GM12875 (cell line): ENCODE results near the gene TNRC18.

Experiments used
- H3K4me3 ChIP-seq: one replicate; pipeline ENCODE4 v1.5.1; 2011; ENCODE audit warnings: low read depth, low read length, control low read depth
- TF ChIP-seq, protein P1 (sequence below): IDR thresholded peaks from 2 replicates; pipeline ENCODE4 v1.5.1; 2011; ENCODE audit warnings: low read depth, mild to moderate bottlenecking, control low read depth, inconsistent platforms, low read length, moderate library complexity, borderline replicate concordance; ENCODE audit not compliant: insufficient read depth

TNRC18 gene

DNA sequence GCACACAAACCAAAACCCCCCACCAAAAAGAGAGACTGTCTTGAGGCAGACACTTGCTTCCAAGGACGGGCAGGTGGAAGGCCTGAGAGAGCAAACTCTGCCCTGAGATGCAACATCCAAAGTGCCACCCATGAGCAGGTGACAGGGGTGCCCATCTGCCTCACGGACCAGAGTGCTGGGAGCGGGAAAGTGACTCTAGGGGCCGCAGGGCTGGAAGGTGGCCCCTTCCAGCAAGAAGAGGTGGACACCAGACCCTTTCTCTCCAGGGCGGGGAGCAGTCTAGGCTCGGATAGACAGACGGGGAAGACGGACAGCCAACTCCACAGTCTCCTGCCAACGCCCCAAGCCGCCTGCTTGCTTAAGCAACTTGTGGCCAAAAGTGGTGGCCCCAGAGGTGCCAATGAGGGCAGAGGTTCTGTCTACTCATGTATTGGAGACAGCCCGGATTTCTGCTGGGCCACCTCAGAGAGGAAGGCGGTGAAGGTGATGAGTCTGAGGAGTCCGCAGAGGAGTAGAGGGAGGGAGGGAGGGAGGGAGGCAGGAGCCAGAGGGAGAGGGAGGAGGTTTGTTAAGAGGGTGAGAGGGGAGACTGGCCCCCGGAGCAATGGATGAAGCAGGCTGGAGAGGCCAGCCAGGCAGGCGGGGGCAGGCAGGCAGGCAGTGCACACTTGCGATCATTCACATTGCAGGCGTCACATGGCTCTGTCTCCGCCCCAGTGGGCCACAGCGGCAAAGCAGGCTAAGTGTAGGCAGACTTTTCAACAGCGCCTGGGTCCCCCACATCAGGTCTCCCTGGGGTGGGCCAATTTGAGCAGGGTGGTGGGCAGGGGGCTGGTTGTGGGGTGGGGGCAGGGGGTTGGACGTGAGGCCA, 75.3 kb downstream of the TNRC18 start:
- no peak overlapping the region for H3K4me3 ChIP-seq
- TF ChIP-seq, protein P1, sequence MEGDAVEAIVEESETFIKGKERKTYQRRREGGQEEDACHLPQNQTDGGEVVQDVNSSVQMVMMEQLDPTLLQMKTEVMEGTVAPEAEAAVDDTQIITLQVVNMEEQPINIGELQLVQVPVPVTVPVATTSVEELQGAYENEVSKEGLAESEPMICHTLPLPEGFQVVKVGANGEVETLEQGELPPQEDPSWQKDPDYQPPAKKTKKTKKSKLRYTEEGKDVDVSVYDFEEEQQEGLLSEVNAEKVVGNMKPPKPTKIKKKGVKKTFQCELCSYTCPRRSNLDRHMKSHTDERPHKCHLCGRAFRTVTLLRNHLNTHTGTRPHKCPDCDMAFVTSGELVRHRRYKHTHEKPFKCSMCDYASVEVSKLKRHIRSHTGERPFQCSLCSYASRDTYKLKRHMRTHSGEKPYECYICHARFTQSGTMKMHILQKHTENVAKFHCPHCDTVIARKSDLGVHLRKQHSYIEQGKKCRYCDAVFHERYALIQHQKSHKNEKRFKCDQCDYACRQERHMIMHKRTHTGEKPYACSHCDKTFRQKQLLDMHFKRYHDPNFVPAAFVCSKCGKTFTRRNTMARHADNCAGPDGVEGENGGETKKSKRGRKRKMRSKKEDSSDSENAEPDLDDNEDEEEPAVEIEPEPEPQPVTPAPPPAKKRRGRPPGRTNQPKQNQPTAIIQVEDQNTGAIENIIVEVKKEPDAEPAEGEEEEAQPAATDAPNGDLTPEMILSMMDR = no peak

DNA sequence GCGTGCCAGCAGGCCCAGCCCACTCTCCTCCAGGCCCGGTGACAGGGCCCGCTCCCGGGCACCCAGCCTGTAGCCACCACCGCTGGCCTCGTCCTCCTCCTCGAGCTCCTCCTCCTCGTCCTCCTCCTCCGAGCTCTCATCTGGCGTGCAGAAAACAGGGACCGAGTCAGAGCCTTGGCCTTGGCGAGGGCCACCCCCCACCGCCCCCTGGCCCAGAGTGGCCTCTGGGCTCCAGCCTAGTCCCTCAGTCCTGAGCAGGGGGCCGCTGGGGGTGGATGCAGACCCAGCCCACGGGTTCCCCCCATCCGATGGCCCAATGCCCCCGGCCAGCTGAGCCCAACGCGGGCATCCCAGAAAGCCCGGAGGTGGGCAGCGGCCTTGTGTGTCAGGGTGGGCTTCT, 78.0 kb downstream of the TNRC18 start:
- TF ChIP-seq, protein P1 = no peak

DNA sequence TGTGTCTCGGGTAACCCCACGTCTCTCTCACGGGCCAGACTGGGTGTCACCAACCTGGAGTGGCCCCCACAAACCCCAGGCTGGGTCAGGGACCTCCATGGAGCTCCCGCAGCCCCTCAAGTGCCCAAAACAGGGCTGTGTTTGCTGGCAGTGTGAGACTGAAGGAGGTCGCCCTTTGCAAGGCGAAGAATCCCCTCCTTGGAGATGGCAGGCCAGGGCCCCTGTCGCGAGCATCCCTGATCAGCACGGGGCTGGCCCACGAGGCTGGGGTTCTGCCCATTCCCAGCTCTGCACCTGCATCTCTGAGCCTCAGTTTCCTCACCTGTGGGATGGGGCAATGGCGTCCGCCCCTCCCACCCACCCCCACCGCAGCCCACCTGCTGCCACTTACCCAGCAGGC, 78.5 kb downstream of the TNRC18 start:
- TF ChIP-seq, protein P1 = no peak

More for the DNA sequence above, 78.0 kb downstream of the TNRC18 start:
- no peak overlapping the region for H3K4me3 ChIP-seq

DNA sequence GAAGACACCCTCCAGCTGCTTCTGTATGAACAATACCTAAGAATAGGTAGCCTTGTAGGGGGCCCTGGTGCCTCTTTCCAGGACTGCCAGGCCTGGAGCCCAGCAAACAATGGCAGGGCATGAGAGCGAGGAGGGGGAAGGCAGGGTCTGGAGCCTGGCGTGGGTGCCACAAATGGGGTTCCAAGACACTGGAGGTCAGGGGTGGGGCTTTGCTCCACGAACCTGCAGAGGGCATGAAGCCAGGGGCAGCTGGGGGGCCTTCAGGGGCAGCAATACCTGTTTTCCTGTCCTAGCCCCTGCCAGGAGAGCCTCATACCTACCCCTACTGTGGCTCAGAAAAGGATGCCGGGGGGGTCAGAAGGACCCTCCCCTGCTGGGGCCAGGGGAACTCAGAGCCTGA, 79.3 kb downstream of the TNRC18 start:
- no peak overlapping the region for H3K4me3 ChIP-seq
- TF ChIP-seq, protein P1 = no peak

More for the DNA sequence above, 78.5 kb downstream of the TNRC18 start:
- H3K4me3 ChIP-seq = no peak overlapping the region

DNA sequence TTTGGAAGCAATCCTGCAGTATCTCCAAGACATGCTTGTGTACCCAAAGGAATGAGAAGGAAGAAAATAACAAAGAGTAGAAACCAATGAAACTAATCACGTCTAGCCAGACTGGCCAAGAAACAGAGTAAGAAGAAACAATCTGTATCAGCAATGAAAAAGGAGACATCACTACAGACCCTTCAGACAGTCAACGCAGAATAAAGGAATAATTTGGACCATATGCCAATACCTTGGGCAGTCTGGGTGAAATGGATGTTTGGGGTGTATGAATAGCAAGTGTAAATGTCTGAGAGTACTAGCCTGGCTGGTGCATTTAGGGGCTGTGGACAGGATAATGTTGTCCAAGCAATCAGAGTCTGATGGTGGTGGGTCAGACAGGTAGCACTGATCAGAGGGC, 79.8 kb downstream of the TNRC18 start:
- no peak overlapping the region for H3K4me3 ChIP-seq
- TF ChIP-seq, protein P1 = no peak

DNA sequence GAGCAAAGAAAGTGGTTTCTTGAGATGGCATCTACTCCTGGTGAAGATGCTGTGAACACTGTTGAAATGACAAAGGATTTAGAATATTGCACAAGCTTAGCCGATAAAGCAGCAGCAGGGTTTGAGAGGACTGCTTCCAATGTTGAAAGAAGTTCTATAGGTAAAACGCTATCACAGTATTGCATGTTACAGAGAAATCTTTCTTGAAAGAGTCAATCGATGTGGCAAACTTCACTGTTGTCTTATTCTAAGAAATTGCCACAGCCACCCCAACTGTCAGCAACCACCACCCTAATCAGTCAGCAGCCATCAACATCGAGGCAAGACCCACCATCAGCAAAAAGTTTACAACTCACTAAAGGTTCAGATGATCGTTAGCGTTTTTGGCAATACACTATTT, 81.0 kb downstream of the TNRC18 start:
- H3K4me3 ChIP-seq = no peak overlapping the region
- TF ChIP-seq, protein P1 = no peak

DNA sequence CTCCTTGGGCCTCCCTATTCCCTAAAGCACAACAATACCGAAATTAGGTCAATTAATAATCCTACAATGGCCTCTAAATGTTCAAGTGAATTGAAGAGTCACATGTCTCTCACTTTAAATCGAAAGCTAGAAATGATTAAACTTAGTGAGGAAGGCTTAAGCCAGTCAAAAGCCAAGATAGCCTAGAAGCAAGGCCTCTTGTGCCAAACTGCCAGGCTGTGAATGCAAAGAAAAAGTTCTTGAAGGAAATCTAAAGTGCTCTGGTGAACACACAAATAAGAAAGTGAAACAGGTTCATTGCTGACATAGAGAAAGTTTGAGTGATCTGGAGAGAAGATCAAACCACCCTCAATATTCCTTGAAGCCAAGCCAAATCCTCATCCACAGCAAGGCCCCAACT, 83.7 kb downstream of the TNRC18 start:
- TF ChIP-seq, protein P1 = no peak
- H3K4me3 ChIP-seq = no peak overlapping the region
